Sigmoid colon (tissue), 7 donors: ENCODE measurements around the gene UBE2H. TPM values are rescaled to one million over a fixed set of nuclear protein-coding genes. Genes with fewer than 3 reads are reported as not detected.

ENCODE experiments used
- DNase-seq: peaks from one replicate; pipeline ENCODE4 v3.0.0-alpha.2; 2019
- H3K27ac ChIP-seq, 4 donors: fragments of 200-600 bp; sonication (generic); one replicate each; pipeline ENCODE4 v1.5.1; 2016 to 2019; ENCODE audit warnings: mild to moderate bottlenecking in 1 of 4
- H3K27me3 ChIP-seq, 3 donors: fragments of 200-600 bp; sonication (generic); one replicate each; pipeline ENCODE4 v1.5.1; 2019; ENCODE audit warnings: mild to moderate bottlenecking in 1 of 3
- H3K36me3 ChIP-seq, 4 donors: fragments of 200-600 bp; sonication (generic); one replicate each; pipeline ENCODE4 v1.5.1; 2016 to 2019
- H3K4me1 ChIP-seq, 4 donors: fragments of 200-600 bp; sonication (generic); one replicate each; pipeline ENCODE4 v1.5.1; 2017 to 2019
- H3K4me3 ChIP-seq, 4 donors: fragments of 200-600 bp; sonication (generic); one replicate each; pipeline ENCODE4 v1.5.1; 2017 to 2019; ENCODE audit warnings: mild to moderate bottlenecking in 2 of 4, moderate library complexity in 1 of 4
- H3K9me3 ChIP-seq, 4 donors: fragments of 200-600 bp in 3 of 4; sonication (generic) in 3 of 4; one replicate each; pipeline versions ENCODE4 v1.5.1 to v1.6.1; 2013 to 2019
- EP300 ChIP-seq, 4 donors: sonication (generic); formaldehyde crosslinking; IDR thresholded peaks; one replicate each; pipeline ENCODE4 v1.6.1; 2017; ENCODE audit warnings: antibody characterized with exemption in 4 of 4
- POLR2A ChIP-seq, 2 donors: fragments of 450-650 bp; IDR thresholded peaks; one replicate each; pipeline ENCODE4 v1.6.1; 2016; ENCODE audit warnings: antibody characterized with exemption in 2 of 2, mild to moderate bottlenecking in 2 of 2, moderate library complexity in 2 of 2
- POLR2AphosphoS5 ChIP-seq, 4 donors: sonication (generic); formaldehyde crosslinking; IDR thresholded peaks; one replicate each; pipeline ENCODE4 v1.6.1; 2017; ENCODE audit warnings: antibody characterized with exemption in 4 of 4
- WGBS, 2 donors: extraction: QIAGEN DNeasy Blood & Tissue Kit; methylation state at CpG; one replicate each; pipeline ENCODE4 v1.1.7; 2013; 5-methylcytosine and 5-hydroxymethylcytosine counted together
- intact Hi-C: fragments of 100-400 bp; cut with DNase I; formaldehyde crosslinking; loops from one replicate; pipeline ENCODE4 v1.15.1; 2023
- polyA plus RNA-seq, 3 donors: library from polyadenylated mRNA; stranded (reverse); fragments of 200-250 nt; gene quantifications; one replicate each; pipeline ENCODE4 v1.2.3, GENCODE V29; 2013
- total RNA-seq, 4 donors: library from RNA; depleted of rRNA; stranded (reverse); fragments of >200 nt; gene quantifications; one replicate each; pipeline ENCODE4 v1.1.0, GENCODE V29; 2016
- TF ChIP-seq, protein P1 (sequence below), 4 experiments: fragments of 450-650 bp in 3 of 4; fragments of 200-600 bp in 1 of 4; IDR thresholded peaks; one replicate each; pipeline ENCODE4 v1.5.1; 2016 to 2019; ENCODE audit warnings: antibody characterized with exemption in 4 of 4, mild to moderate bottlenecking in 3 of 4, moderate library complexity in 2 of 4
- donor health status: healthy with polysubstance abuse.
- donor health status: Bipolar disorder and iron deficiency.
- donor health status: healthy.

UBE2H gene
- total and polyA plus RNA-seq, 7 donors: 20.4 to 99.7 (median 68.8) TPM

DNA sequence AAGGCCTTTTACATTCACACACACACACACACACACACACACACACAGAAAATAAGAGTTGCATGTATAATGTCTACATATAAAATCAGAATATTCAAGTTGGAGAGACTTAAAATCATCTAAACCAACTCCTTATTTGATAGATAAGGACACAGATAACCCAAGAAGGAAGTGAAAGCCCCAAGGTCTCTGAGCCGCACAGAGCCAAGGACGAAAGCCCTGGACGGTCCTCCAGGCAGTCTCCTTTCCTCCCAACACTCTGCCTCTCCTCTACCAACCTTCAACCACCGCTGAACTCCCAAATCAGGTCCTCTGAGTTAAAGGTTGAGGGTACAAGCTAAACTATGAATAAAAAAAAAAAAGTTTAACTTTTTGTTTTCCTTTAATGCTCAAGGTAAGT is 28.2 kb downstream of the UBE2H start:
- TF ChIP-seq EP300 (IDR thresholded peaks at IDR 0.05) (no peak), POLR2A (IDR thresholded peaks at IDR 0.05) (no peak), POLR2AphosphoS5 (IDR thresholded peaks at IDR 0.05) (no peak)
- TF ChIP-seq, protein P1, sequence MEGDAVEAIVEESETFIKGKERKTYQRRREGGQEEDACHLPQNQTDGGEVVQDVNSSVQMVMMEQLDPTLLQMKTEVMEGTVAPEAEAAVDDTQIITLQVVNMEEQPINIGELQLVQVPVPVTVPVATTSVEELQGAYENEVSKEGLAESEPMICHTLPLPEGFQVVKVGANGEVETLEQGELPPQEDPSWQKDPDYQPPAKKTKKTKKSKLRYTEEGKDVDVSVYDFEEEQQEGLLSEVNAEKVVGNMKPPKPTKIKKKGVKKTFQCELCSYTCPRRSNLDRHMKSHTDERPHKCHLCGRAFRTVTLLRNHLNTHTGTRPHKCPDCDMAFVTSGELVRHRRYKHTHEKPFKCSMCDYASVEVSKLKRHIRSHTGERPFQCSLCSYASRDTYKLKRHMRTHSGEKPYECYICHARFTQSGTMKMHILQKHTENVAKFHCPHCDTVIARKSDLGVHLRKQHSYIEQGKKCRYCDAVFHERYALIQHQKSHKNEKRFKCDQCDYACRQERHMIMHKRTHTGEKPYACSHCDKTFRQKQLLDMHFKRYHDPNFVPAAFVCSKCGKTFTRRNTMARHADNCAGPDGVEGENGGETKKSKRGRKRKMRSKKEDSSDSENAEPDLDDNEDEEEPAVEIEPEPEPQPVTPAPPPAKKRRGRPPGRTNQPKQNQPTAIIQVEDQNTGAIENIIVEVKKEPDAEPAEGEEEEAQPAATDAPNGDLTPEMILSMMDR (IDR thresholded peaks at IDR 0.05): no peak
- intact Hi-C loops: loop anchor here (2.0 kb wide), 1 partner anchor 14 kb away; no protein-coding TSS in a partner anchor
- H3K4me1 ChIP-seq: peaks cover 0 to 47% (median 34%) of the 10 kb centered on the region in 4 donors

DNA sequence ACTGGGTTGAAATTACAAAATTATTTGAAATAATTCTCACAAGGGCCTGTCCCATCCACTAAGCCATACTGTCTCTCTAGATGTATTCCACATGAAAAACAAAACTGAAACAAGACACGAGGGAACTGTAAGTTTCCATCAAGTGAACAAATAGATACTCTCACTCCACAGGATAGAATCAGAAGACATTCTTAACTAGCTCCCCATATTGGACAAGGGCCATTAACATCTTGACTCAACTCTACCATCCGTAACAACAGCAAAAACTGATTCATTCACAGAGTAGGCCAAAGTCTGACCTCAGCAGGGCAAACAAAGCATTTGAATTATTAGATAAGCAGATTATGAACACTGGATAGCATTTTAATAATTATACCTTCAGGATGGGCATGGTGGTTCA is 29.1 kb downstream of the UBE2H start:
- WGBS, 2 donors: 37 to 42% methylated on average over 2 of the region's 2 CpGs

More for the DNA sequence above, 28.2 kb downstream of the UBE2H start:
- WGBS, 2 donors: 73 to 89% methylated on average over 4 of the region's 4 CpGs
- H3K27ac ChIP-seq: peak overlapping the region in 3 of 4 donors; percentile 54 to 68 (median 66)
- no peak for DNase-seq
- peaks cover 0 to 7% (median 3%) of the 10 kb centered on the region in 4 donors for H3K36me3 ChIP-seq
- H3K27me3 ChIP-seq: no peaks in the 10 kb centered on the region
- no peak overlapping the region for H3K4me3 ChIP-seq
- H3K9me3 ChIP-seq: no peaks in the 10 kb centered on the region

DNA sequence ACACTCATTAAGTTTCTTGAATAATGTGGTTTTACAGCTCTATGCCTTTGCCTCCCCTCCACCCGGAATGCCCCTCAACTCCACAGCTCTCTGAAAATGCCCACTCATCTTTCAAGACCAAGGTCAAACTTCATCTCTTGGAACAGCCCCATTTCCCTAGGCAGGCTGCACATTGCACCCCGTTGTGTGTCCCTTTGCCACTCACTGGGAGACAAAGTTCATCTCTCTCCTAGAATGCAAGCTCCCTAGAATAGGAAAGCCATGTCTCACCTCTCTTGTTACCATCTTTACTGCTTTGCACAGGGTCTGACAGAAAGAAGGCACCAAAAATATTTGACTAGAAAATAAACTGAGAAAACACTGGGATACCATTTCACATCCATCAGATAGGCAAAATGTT is 33.3 kb downstream of the UBE2H start:
- WGBS, 2 donors: 93 to 94% methylated on average over 2 of the region's 2 CpGs
- intact Hi-C loops: no loop called here
- no peak for DNase-seq
- peaks cover 0 to 67% (median 65%) of the 10 kb centered on the region in 4 donors for H3K4me1 ChIP-seq
- H3K4me3 ChIP-seq: no peak overlapping the region
- H3K36me3 ChIP-seq: no peaks in the 10 kb centered on the region
- no peak overlapping the region for H3K27ac ChIP-seq
- TF ChIP-seq POLR2AphosphoS5 (IDR thresholded peaks at IDR 0.05) (no peak), EP300 (IDR thresholded peaks at IDR 0.05) (no peak), POLR2A (IDR thresholded peaks at IDR 0.05) (no peak)
- TF ChIP-seq, protein P1 (IDR thresholded peaks at IDR 0.05): no peak
- no peaks in the 10 kb centered on the region for H3K27me3 ChIP-seq
- H3K9me3 ChIP-seq: no peaks in the 10 kb centered on the region

More for the DNA sequence above, 29.1 kb downstream of the UBE2H start:
- Histone ChIP-seq H3K27ac (peak overlapping the region in 3 of 4 donors; percentile 14 to 66 (median 47)), H3K4me3 (no peak overlapping the region), H3K4me1 (peaks cover 0 to 50% (median 37%) of the 10 kb centered on the region in 4 donors), H3K9me3 (no peaks in the 10 kb centered on the region), H3K27me3 (no peaks in the 10 kb centered on the region), H3K36me3 (peaks cover 0 to 7% (median 1%) of the 10 kb centered on the region in 4 donors)
- no peak for TF ChIP-seq POLR2A (IDR thresholded peaks at IDR 0.05)
- TF ChIP-seq EP300 (IDR thresholded peaks at IDR 0.05): no peak
- TF ChIP-seq, protein P1 (IDR thresholded peaks at IDR 0.05): no peak
- no peak for TF ChIP-seq POLR2AphosphoS5 (IDR thresholded peaks at IDR 0.05)
- intact Hi-C loops: loop anchor here (2.0 kb wide), 1 partner anchor 15 kb away; no protein-coding TSS in a partner anchor
- DNase-seq: no peak

DNA sequence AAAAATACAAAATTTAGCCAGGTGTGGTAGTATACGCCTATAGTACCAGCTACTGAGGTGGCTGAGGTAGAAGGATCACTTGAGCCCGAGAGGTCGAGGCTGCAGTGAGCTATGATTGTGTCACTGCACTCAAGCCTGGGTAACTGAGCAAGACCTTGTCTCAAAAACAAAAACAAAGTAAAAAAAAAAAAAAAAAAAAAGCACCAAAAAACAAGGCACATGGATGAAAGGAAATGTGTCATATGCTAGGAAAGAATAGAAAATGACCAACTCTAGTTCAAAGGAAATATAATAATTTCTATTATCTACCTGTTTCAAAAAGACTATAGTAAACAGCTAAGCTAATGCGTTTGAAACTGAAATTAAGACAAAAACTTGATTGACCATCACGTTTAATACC is 33.8 kb downstream of the UBE2H start:
- DNase-seq: no peak
- no peak overlapping the region for H3K4me3 ChIP-seq
- WGBS, 2 donors: 91% methylated on average over 5 of the region's 5 CpGs
- peaks cover 0 to 68% (median 67%) of the 10 kb centered on the region in 4 donors for H3K4me1 ChIP-seq
- intact Hi-C loops: no loop called here
- TF ChIP-seq, protein P1 (IDR thresholded peaks at IDR 0.05): no peak
- TF ChIP-seq POLR2AphosphoS5 (IDR thresholded peaks at IDR 0.05) (no peak), EP300 (IDR thresholded peaks at IDR 0.05) (no peak), POLR2A (IDR thresholded peaks at IDR 0.05) (no peak)
- H3K36me3 ChIP-seq: no peaks in the 10 kb centered on the region
- H3K9me3 ChIP-seq: no peaks in the 10 kb centered on the region
- H3K27me3 ChIP-seq: no peaks in the 10 kb centered on the region
- H3K27ac ChIP-seq: no peak overlapping the region

DNA sequence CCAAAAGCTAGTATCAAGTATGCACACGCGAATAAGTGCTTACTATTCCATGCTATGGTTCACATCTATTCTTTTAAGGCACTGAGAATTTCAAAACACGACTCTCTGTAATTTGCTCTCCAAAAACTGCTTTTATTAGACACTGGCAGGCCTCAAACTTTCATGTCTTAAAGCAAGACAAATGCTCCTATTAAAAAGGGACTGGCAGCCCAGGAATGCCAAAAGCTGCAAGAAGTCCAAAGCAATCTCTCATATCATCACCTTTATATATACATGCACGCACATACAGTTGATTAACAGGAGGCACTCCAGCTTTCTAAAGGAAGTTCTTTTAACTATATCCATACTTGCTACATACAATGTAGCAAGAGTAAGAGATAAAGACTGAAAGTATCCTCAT is 34.8 kb downstream of the UBE2H start:
- TF ChIP-seq EP300 (IDR thresholded peaks at IDR 0.05): no peak
- TF ChIP-seq POLR2AphosphoS5 (IDR thresholded peaks at IDR 0.05): no peak
- Histone ChIP-seq H3K27me3 (no peaks in the 10 kb centered on the region), H3K27ac (peak overlapping the region in 3 of 4 donors; percentile 17 to 48 (median 45)), H3K9me3 (no peaks in the 10 kb centered on the region), H3K4me1 (peaks cover 0 to 66% (median 62%) of the 10 kb centered on the region in 4 donors), H3K36me3 (no peaks in the 10 kb centered on the region), H3K4me3 (no peak overlapping the region)
- intact Hi-C loops: no loop called here
- DNase-seq: no peak
- 72 to 81% methylated on average over 4 of the region's 4 CpGs for WGBS, 2 donors
